Stimulated activated CD8-positive, alpha-beta memory T cell treated with anti-CD3 and anti-CD28 coated beads, Interleukin-4, amount 100 ng/mL, for 48 hours (primary cell): Measurements from ENCODE around the gene SHH.
"Not testable (repeated sequence)": the region's sequence is repeated elsewhere in the genome, so short reads cannot be mapped to it uniquely, and the experiment has no call there.

Experiments used
- DNase-seq: peaks from one replicate; pipeline ENCODE4 v3.0.0-alpha.2; 2020

Gene SHH

DNA sequence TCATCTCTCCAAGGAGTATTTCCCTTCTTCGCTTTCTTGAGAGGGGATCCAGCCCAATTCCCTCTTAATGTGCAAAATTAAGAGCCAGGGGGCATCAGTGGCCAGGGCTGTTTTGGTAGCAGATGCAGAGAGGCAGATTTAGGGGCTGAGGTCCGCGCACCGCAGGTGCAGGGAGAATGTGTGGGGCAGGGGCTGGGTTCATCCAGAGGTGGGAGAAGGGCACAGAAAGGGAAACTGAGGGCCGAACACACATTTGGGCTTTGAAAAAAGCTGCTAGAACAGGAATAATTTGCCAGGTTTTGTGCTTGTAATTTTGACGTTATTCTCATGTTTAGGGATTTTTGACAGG, 6.5 kb upstream of the SHH start:
- DNase-seq = no peak

- no peak for DNase-seq
Observed at GRCh38 chr7:155818154-155818819, 6.0 kb upstream of the SHH start.

GRCh38 chr7:155817515-155817914, 5.3 kb upstream of the SHH start:
- not testable (repeated sequence) for DNase-seq

GRCh38 chr7:155816996-155817395, 4.7 kb upstream of the SHH start:
- no peak for DNase-seq

DNA sequence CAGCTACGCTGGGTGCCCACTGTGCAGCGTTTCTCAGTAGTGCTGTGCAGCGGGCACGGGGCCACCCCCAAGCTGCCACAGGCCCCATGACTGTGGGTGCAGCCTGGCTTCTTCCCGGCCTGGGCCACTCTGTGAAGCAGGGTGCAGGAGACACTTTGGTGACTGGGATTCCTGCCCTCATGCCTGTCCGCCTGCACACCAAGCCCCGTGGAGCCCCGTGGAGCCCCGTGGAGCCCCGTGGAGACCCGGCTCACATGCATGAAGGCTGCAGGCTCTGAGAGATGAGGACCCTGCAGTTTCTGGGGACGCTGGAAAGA, 3.9 kb upstream of the SHH start:
- DNase-seq = no peak

GRCh38 chr7:155815332-155816191, 3.3 kb upstream of the SHH start:
- DNase-seq = peak; percentile 89

DNA sequence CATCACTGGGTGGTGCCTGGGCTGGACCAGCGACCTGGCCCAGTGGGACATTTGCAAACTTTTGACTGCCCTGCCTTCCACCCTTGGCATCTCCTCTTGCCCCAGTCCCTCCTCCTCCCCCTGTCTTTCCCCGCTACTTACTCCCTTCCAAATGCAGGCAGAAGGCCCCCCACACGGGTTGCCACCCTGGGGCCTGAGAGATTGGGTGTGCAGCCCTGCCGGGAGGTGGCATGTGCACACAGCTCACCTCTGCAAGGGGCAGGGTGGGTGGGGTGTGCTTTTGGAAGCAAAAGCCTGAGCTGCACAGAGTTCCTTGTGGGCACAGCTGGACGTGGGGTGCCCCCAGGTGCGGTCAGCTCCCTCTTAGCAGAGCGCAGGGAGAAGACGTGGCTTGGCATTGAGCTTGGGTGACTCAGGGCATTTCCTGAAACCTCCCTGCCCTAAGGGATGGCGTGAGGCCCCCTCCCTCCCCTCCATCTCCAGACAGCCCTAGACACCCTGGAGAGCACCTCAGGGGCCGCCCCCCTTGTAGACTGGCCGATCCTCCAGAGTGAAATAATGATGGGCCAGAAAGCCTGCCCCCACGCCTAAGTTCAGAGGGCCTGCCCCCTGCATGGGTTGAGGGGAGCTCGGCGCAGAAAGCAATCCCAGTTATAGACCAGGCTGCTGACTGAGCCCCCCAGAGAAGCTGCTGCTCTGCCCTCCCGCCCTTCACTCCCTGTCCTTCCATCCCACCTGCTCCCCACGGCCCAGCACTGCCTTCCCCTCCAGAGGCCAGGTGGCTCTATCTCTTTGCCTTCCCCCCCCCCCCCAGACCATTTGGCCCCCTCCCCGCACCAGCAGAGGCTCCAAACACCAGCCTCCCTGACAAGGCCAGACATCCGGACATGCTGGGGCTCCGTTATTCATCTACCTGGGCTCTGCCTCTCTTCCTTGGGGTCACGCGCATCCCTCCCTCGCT, 2.3 kb upstream of the SHH start:
- no peak for DNase-seq

- DNase-seq = no peak
Observed at GRCh38 chr7:155813546-155814315, 1.5 kb upstream of the SHH start.

- DNase-seq = no peak
Observed at GRCh38 chr7:155813125-155813524, 862 bp upstream of the SHH start.

DNA sequence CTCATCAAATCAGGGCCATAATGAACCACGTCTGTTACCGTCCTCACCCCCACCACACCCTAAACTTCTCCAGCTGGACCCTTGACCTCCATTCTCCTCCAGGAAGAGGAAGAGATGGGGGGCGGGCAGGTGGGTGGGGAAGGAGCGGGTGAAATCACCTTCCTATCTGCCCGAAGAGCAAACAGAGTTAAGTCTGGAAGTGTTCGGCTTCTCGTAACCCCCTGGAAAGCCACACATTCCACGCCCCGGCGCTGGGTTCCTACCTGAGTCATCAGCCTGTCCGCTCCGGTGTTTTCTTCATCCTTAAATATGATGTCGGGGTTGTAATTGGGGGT, 736 bp downstream of the SHH start:
- DNase-seq = no peak

DNA sequence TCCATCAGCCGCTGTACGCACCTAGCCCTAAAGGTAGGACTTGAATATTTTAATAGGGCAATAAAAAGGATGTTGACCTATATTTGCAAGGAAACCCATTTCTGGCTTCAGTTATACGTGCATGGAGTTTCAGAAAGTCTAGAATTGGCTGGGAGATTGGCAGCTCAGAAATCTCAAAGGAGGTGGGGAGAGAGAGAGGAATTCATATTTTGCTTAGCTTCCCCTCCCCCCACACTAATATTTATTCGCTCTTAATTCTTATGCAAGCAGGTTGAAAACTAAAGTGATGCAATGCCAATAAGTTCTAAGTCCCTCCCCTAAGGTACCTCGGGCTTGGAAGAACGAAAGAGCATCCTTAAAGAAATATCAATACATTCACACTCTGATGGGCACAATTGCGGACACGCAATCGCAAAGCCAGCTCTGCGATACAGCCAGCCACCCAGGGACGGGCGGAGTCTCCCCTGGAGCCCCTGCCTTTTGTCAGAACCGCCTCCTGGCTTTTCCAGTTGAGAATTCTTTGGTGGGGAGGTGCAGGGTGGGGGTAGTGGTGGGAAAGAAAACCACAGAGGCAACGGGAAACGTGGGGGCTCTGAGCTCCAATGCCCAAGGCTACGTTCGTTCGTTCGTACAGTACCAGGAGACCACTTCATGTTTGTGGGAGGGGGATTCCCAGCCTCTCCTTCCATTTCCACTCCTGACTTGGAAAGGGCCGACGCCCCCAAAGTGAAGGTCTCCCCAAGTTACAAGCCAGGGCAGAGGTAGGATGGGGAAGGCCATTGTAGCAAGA, 1.3 kb downstream of the SHH start:
- DNase-seq = no peak

GRCh38 chr7:155809947-155810769, 2.1 kb downstream of the SHH start:
- DNase-seq = no peak

GRCh38 chr7:155809332-155809946, 2.8 kb downstream of the SHH start:
- DNase-seq = no peak

DNA sequence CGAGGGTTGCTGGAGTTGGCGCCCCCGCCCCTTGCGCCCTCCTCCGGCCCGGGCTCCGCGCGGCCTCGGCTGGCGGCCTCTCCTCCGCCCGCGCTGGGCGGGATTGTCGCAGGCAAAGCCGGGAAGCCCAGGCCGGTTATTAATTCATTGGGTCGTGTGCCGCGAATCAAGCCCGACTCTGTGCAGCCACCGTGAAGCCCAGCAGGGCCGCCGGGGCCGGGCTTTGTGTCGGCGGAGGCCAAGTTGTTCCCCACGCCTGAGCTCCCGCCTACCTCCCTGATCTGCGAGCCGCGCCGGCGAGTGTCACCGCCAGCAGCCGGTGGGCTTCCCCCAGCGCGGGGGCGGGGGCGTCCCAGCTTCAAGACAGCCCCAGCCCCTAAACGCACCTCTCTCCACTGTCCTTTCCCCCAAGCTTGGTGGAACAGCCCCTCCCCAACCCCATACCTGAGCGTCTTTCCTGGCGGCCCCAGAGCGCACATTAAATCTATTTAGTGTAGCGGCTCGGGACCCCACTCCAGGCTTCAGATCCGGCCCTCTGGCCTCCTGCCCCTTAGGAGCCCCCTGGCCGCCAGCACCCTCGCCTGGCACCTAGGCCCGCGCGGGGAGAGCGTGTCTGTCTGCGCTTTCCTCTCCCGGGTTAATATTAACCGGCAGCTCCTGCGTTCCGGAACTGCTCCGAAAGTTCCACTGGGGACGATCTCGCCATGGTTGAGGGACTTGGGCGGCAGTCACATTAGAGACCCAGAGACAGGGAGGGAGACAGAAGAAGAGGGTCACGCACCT, 3.5 kb downstream of the SHH start:
- DNase-seq = no peak

DNA sequence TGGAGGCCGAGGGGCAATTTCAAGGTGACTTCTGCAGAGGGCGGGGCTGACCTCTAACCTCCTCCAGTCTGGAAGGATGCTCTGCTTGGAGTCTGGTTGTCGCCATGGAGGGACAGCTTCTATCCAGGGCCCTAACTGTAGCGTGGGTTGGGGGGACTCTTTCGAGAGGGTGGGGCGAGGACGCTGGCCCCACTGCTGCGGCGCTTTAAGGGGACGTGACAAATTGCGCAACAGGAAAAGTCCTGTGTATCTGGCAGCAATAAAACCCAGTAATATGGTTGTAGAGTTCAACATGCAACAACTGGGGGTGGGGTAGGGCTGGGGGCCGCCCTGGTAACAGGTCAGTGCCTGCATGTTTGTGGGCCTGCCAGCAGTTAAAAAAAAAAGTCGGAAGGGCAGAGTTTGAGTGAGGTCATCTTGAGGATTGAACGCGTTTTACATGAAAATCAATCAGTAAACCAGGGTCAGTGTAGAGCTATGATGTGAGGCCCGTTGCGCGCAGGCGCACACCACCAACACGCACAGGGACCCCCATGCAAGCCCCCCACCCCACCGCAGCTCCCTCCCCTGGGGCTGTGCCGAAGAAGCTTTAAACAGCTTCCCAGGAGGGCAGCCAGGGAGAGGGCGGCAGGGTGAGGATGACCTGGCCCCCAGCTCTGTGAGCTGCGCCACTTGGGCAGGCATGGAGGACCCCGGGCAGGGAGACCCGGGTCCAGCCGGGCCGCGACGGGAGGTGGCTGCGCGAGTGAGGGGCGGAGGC, 4.3 kb downstream of the SHH start:
- no peak for DNase-seq

GRCh38 chr7:155807065-155807671, 5.1 kb downstream of the SHH start:
- DNase-seq = no peak

DNA sequence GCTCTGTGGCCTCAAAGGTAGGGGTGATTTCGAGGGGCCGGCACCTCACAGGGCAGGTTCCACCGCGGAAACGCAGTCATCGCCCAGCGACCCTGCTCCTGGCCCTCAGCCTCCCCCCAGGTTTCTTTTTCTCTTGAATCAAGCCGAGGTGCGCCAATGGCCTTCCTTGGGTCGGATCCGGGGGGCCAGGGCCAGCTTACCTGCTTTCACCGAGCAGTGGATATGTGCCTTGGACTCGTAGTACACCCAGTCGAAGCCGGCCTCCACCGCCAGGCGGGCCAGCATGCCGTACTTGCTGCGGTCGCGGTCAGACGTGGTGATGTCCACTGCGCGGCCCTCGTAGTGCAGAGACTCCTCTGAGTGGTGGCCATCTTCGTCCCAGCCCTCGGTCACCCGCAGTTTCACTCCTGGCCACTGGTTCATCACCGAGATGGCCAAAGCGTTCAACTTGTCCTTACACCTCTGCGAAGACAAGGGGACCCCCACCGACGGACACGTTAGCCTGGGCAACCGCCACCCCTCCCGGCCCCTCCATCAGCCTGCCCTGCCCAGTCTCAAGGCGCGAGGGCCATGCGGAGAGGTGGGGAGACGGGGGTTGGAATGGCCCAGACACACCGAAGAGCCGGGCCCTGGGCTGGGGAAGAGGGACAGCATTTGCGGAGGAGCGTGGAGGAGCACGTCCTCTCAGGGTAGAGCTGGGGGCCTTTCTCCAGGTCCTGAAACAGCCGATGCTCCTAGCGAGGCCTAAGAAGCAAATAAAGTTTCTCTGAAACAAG, 6.0 kb downstream of the SHH start:
- no peak for DNase-seq

- no peak for DNase-seq
Observed at GRCh38 chr7:155805826-155806095, 6.5 kb downstream of the SHH start.
